Measurements from ENCODE around the gene SERPINH1.

Gene SERPINH1

DNA sequence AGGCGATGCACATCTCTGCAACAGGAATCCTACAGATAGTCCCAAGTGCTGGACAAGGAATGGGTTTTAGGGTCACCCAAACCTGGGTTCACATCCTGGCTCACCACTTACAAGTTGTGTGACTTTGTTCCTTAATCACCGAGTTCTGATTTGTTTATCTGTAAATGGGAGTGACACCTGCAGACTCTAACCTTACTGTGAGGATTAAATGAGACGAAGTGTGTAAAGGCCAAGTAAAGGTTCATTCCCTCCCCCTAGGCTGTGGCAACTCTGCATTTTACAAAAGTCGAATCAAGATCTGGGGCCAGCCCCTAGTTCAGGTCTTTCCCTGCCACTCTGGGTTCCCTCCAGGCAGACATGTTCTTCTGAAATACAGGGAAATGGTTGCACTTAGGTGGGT is 34.9 kb downstream of the SERPINH1 start:
- DNase-seq = no peak

DNA sequence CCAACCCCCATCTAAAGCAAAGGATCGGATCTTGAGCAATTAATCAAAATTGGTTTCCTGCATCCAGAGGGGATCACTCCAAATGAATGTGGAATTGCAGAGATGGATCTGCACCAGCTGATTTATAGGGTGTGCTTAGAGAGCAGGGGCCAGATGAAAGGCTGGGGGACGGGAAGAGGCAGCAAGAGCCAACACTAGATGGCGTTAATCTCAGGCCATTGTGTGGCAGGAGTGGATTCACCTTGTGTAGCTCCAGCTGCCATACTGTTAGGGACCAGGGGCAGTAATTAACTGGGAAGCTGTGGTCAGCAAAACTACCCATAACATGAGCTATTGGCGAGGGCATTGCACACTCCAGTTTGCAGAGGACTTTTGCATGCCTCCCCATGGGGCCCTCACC is 35.6 kb downstream of the SERPINH1 start:
- DNase-seq = no peak

DNA sequence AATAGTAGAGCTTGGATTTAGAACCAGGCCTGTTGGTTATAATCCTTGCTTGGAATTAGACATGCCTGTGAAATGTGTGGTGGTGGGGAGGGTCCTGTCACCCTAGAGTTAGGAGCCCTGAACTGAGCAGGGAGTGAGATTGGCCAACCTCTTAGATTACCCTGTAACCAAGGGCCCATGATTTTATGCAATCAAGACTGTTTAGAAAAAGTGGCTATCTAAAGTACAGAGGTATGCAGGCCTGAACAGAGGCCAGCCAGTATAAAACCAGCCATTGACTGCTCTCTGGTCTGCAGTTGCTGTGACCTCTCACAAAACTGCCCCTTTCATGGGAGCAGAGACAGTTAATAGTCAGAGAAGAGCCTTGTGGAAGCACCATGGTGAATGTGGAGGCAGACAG is 36.2 kb downstream of the SERPINH1 start:
- DNase-seq = no peak

DNA sequence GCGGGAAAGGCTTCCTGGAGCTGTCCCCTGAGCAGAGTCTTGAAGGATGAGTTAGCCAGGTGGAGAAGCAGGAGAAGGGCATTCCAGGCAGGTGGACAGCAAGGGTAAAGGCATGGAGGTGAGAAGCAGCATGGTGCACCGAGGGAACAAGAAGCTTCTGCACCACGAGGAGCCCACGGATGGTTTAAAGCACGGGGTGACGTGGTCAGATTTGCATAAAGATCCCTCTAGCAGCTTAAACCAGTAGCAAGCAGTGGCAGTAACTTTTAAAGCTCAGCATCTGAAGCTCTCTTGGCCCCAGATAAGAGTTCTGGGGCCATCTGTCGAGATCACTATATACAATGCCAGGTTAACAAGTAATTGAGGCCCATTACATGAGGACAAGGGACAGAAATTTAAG is 36.8 kb downstream of the SERPINH1 start:
- no peak for DNase-seq

DNA sequence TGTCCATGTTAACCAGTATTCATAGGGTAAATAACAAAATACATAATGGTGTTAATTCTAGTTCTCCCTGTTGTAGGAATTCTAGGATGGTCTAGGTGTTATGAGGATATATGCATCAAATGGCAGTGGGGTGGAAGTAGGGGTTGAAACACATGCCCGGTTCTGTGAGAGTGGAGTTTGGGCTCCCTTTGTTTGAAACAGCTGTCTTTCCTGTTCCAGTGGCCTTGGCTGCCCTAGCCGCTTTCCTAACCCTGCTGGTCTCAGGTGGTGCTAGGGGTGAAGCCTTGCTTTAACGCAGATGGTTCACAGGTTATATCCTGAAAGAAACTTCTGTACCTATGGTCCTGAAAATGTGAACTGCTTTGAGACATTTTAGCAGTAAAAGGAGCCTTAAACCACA is 38.3 kb downstream of the SERPINH1 start:
- DNase-seq = no peak

DNA sequence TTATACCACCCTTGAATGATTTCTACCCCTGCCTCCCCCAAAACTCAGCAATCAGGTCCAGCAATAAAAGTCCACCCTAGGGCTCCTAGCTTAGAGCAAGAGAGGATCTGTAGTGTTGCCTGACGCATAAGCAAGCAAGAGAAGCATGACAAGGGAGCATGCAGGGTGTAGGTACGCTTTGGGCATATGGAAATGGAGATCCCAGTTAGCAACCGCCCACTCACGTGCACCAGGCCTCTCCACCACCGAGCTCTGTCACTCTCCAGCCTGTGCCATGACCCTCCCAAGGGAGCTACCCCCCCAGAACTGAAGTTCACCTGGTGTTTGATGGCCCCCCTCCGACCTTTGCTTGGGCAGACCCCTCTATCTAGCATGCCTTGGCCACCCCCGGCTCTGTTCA is 39.4 kb downstream of the SERPINH1 start:
- no peak for DNase-seq

DNA sequence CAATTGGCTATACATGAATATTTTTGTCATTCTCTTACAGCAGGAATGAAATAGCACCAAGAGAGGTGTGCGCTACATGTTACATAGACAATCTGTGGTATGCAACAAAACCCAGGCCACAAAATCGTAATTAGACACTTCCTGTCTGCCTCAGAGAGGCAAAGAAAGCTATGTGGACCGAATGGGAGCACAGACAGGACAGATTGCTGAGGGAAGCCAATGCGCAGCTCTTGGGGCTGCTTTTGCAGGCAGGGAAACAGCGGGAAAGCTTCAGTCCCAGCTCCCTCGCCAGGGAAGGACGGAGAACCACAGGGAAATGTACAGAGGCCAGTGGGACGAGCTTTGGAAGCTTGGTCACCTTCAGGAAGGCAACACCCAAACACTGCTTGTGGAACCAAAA is 40.9 kb downstream of the SERPINH1 start:
- no peak for DNase-seq

DNA sequence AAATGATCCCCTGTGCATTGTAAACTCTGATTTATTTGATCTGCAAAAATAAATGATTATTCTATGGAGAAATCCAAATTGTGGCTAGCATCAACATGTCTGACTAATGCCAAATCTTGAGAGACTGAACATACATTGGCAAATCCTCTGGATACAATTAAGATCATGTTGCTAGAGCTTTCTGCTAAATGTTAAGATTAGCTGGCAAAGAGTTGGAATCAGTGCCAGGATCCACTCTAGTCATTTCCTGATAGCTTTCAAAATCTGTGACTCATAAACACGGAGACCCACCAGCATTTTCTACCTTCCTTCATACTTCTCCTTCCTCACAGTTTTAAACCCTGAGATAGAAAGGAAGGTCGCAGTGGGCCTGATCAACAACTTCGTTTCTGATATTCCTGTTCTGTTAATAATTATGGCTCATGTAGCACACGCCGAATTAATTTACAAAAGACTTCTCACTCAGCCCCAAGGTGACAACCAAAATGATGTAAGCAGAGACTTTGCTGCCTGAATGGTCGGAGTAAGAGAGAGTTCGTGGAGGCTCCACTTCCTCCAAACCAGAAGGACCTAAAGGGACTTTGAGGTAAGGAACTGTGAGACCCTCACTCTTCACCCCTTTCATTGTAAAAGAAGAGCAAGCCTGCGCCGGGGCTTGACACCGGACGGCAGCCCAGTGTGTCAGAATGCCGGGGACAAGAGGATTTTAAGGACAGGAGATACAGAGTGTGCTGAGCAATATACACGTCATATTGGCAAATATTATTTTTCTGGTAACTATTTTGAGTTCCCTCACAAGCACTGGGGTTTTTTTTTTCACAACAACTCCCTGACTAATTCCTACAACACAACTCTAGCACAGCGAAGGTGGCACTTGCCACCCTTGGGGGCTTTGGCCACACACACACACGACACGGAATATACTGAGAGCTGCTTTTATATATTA is 42.0 kb downstream of the SERPINH1 start:
- DNase-seq = no peak

DNA sequence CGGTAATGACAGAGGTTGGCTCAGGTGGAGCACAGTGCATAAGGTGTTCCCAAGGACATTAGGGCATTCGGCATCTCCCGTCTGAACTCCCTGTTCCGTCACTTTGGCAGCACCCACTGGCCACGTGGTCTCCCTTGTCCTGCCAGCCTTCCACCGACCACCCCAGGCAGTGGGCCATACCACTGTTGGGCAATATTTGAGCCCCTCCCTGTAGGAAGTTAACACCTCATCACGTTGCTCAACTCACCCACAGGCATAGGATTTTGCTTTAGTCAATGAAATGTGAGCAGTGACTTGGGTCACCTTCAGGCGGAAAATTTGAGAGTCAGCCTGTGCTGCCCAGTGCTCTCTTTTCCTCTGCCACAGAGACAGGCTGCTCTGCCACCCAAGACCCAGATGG is 44.0 kb downstream of the SERPINH1 start:
- no peak for DNase-seq

DNA sequence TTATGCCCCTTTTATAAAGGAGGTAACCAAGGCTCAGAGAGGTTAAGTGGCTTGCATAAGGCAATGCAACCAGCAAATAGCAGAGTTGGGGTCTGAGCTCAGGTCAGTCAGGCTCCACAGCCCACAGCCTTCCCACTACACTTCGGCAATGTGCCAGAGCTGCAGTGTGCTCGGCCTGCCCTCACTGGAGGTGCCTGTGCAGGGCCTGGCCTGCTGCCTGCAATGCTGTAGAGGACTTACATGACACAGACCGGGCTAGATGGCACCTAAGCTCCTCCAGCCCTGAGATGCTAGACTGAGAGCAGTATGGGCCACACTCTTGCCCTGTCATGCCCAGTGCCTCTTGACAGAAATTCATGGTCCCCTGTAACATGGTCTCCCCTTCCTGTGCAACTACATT is 49.8 kb downstream of the SERPINH1 start:
- DNase-seq = no peak

DNA sequence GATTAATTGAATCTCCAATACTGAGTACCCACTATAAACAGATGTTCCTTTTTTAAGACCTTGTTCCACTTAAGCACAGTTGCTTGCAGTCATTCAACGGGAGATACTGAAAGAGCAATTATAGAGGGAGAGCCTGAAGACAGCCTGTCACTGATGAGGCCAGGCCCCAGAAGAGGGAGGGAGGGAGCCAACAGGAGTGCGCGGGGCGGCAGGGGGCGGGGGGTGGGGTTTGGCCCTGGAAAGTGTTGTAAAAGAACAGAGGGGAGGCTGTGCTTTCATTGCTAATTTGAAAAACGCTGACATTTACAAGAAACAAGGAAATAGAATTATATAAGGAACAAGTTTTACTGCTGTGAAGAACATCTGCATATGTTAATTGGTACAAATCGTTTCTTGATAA is 53.7 kb downstream of the SERPINH1 start:
- no peak for DNase-seq

DNA sequence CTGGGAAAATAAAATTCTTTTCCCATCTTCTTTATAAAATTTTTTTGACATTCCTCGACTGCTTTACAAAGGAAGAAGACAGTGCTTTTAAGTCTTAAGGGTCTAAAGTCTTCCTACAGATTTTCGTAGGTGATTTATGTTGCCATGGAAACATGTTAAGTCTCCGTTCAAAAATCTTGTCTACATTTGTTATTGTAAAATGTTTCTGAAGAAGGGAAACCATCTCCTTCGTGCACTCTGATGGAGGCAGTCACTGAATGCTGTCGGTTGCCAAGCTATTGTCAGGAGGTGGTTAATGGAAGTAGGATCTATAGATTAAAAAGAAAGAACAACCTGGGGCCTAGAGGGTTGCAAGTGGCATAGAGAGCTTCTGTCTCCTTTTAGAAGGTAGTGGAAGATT is 54.2 kb downstream of the SERPINH1 start:
- DNase-seq = no peak
